ENCODE results near the gene TRERF1.
A peak's percentile ranks its signal among the peaks of the same experiment; 100 is the strongest.

TRERF1 gene

GRCh38 chr6:42287756-42288155, 164.0 kb downstream of the TRERF1 start:
- H3K27ac Mint-ChIP-seq, result no peak overlapping the region
- H3K4me3 Mint-ChIP-seq, result no peak overlapping the region
- H3K9me3 Mint-ChIP-seq, result peaks cover 10% of the 10 kb centered on the region
- no peaks in the 10 kb centered on the region for H3K4me1 Mint-ChIP-seq
- H3K27me3 Mint-ChIP-seq (ENCODE audit: low read depth), result no peaks in the 10 kb centered on the region
- no peak for TF ChIP-seq CTCF (IDR thresholded peaks at IDR 0.05; ENCODE audit: unreplicated experiment in 3 of 3)
- H3K36me3 Mint-ChIP-seq (ENCODE audit: low read depth), result peaks cover 26% of the 10 kb centered on the region

GRCh38 chr6:42281570-42281969, 170.2 kb downstream of the TRERF1 start:
- Mint-ChIP-seq H3K4me3 (no peak overlapping the region), H3K27me3 (ENCODE audit: low read depth) (no peaks in the 10 kb centered on the region), H3K9me3 (peaks cover 6% of the 10 kb centered on the region), H3K36me3 (ENCODE audit: low read depth) (peaks cover 13% of the 10 kb centered on the region), H3K27ac (peak overlapping the region; percentile 16 to 77 (median 36)), H3K4me1 (peaks cover 40% of the 10 kb centered on the region)
- TF ChIP-seq CTCF (IDR thresholded peaks at IDR 0.05; ENCODE audit: unreplicated experiment in 3 of 3), result no peak

- peaks cover 46% of the 10 kb centered on the region for H3K4me1 Mint-ChIP-seq
- peaks cover 6% of the 10 kb centered on the region for H3K9me3 Mint-ChIP-seq
- TF ChIP-seq CTCF (IDR thresholded peaks at IDR 0.05; ENCODE audit: unreplicated experiment in 3 of 3), result no peak
- H3K36me3 Mint-ChIP-seq (ENCODE audit: low read depth), result peaks cover 13% of the 10 kb centered on the region
- no peaks in the 10 kb centered on the region for H3K27me3 Mint-ChIP-seq (ENCODE audit: low read depth)
- H3K4me3 Mint-ChIP-seq, result no peak overlapping the region
- H3K27ac Mint-ChIP-seq, result peak overlapping the region; percentile 16 to 77 (median 36)
These were observed 170.7 kb downstream of the TRERF1 start for GRCh38 chr6:42280966-42281533.

GRCh38 chr6:42279966-42280629, 171.6 kb downstream of the TRERF1 start:
- peak overlapping the region; percentile 24 to 67 (median 36) for H3K27ac Mint-ChIP-seq
- H3K4me3 Mint-ChIP-seq, result no peak overlapping the region
- peaks cover 13% of the 10 kb centered on the region for H3K36me3 Mint-ChIP-seq (ENCODE audit: low read depth)
- peaks cover 6% of the 10 kb centered on the region for H3K9me3 Mint-ChIP-seq
- no peak for TF ChIP-seq CTCF (IDR thresholded peaks at IDR 0.05; ENCODE audit: unreplicated experiment in 3 of 3)
- H3K27me3 Mint-ChIP-seq (ENCODE audit: low read depth), result no peaks in the 10 kb centered on the region
- peaks cover 54% of the 10 kb centered on the region for H3K4me1 Mint-ChIP-seq

GRCh38 chr6:42279144-42279781, 172.5 kb downstream of the TRERF1 start:
- Mint-ChIP-seq H3K9me3 (peaks cover 3% of the 10 kb centered on the region), H3K27me3 (ENCODE audit: low read depth) (no peaks in the 10 kb centered on the region), H3K4me1 (peaks cover 54% of the 10 kb centered on the region), H3K27ac (peak overlapping the region; percentile 36 to 76 (median 74)), H3K4me3 (no peak overlapping the region), H3K36me3 (ENCODE audit: low read depth) (peaks cover 7% of the 10 kb centered on the region)
- no peak for TF ChIP-seq CTCF (IDR thresholded peaks at IDR 0.05; ENCODE audit: unreplicated experiment in 3 of 3)

All from nephron (organoid).